Lower leg skin (tissue), 4 donors: Measurements from ENCODE around the gene ZIC1. TPM values are rescaled to one million over a fixed set of nuclear protein-coding genes. Genes with fewer than 3 reads are reported as not detected.

Experiments used
- DNase-seq, 2 donors: peaks; one replicate each; pipeline ENCODE4 v3.0.0-alpha.2; 2019; ENCODE audit warnings: low spot score in 2 of 2
- H3K4me3 ChIP-seq: fragments of 200-600 bp; sonication (generic); 2 replicates; pipeline ENCODE4 v1.5.1; 2017; ENCODE audit warnings: mild to moderate bottlenecking, low read depth; ENCODE audit not compliant: poor library complexity, severe bottlenecking
- POLR2A ChIP-seq, 2 donors: fragments of 450-650 bp; IDR thresholded peaks; one replicate each; pipeline ENCODE4 v1.6.1; 2016 to 2017; ENCODE audit warnings: antibody characterized with exemption in 2 of 2, mild to moderate bottlenecking in 1 of 2, moderate library complexity in 1 of 2
- WGBS, 2 donors: methylation state at CpG; one replicate each; pipeline ENCODE4 v1.1.5; 2018; 5-methylcytosine and 5-hydroxymethylcytosine counted together
- intact Hi-C: fragments of 100-400 bp; cut with DNase I; formaldehyde crosslinking; loops from one replicate; pipeline ENCODE4 v1.15.0; 2023; ENCODE audit warnings: low total_unique reads
- total RNA-seq, 4 donors: library from RNA; depleted of rRNA; stranded (reverse); fragments of >200 nt; gene quantifications; one replicate each; pipeline ENCODE4 v1.1.0, GENCODE V29; 2016
- TF ChIP-seq, protein P1 (sequence below), 3 donors: fragments of 450-650 bp; IDR thresholded peaks; one replicate each; pipeline ENCODE4 v1.5.1; 2016; ENCODE audit warnings: antibody characterized with exemption in 3 of 3, mild to moderate bottlenecking in 3 of 3, moderate library complexity in 2 of 3

Gene ZIC1
- total RNA-seq, 4 donors from 2014 or later = 0.30 to 2.9 (median 1.1) TPM

DNA sequence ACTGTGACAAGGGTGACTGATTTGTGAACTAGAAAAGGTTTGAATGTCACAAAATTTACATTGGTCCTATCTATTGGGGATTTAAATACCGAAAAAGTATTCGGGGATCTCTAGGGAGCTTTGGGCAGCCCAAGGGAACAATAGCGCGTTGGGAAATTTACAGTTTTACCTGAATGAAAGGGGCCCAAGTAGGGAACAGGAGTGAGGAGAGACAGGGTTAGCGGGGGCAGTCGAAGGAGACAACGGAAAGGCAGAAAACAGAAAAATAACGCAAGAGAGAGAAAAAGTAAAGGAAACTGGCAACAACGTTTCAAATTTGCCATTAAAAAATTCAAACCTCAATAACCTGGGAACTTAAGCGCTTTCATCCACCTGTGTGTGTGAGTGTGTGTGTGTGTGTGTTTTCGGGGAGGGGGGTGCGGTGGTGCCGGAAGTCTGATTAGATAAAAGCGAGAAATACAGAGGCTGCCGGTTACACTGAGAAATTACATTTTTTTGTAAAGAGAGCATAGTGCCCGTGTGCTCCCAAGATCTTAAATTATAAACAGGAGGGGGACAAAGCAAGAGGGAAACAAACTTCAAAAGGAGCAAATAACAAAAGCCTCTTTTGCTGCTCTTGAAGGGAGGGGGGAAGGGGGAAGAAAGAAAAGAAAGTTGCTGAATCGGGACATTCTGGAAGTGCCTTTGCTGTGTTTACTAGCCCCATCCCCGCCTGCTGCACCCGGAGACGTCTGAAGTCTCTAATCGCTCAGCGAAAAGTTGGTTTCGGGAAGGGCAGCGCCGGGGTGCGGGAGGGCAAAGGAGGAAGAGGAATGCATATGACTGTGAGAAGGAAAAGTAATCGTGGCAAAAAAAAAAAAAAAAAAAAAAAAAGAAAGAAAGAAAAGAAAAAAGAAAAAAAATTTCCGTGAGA lies 721 bp upstream of the ZIC1 start:
- H3K4me3 ChIP-seq = no peak overlapping the region
- WGBS, 2 donors = 16 to 20% methylated on average over 28 of the region's 28 CpGs
- TF ChIP-seq, protein P1, sequence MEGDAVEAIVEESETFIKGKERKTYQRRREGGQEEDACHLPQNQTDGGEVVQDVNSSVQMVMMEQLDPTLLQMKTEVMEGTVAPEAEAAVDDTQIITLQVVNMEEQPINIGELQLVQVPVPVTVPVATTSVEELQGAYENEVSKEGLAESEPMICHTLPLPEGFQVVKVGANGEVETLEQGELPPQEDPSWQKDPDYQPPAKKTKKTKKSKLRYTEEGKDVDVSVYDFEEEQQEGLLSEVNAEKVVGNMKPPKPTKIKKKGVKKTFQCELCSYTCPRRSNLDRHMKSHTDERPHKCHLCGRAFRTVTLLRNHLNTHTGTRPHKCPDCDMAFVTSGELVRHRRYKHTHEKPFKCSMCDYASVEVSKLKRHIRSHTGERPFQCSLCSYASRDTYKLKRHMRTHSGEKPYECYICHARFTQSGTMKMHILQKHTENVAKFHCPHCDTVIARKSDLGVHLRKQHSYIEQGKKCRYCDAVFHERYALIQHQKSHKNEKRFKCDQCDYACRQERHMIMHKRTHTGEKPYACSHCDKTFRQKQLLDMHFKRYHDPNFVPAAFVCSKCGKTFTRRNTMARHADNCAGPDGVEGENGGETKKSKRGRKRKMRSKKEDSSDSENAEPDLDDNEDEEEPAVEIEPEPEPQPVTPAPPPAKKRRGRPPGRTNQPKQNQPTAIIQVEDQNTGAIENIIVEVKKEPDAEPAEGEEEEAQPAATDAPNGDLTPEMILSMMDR (IDR thresholded peaks at IDR 0.05) = no peak
- no peak for TF ChIP-seq POLR2A (IDR thresholded peaks at IDR 0.05)
- peak in 1 of 2 donors; percentile 85 for DNase-seq
- intact Hi-C loops = no loop called here

DNA sequence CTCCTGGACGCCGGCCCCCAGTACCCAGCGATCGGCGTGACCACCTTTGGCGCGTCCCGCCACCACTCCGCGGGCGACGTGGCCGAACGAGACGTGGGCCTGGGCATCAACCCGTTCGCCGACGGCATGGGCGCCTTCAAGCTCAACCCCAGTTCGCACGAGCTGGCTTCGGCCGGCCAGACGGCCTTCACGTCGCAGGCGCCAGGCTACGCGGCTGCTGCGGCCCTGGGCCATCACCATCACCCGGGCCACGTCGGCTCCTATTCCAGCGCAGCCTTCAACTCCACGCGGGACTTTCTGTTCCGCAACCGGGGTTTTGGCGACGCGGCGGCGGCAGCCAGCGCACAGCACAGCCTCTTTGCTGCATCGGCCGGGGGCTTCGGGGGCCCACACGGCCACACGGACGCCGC lies 956 bp downstream of the ZIC1 start:
- WGBS, 2 donors = 4% methylated on average over 34 to 40 of the region's 52 CpGs
- intact Hi-C loops = no loop called here
- TF ChIP-seq POLR2A (IDR thresholded peaks at IDR 0.05) = no peak
- TF ChIP-seq, protein P1 (IDR thresholded peaks at IDR 0.05) = no peak
- H3K4me3 ChIP-seq = peak overlapping the region; percentile 32
- peak in 1 of 2 donors; percentile 83 for DNase-seq

DNA sequence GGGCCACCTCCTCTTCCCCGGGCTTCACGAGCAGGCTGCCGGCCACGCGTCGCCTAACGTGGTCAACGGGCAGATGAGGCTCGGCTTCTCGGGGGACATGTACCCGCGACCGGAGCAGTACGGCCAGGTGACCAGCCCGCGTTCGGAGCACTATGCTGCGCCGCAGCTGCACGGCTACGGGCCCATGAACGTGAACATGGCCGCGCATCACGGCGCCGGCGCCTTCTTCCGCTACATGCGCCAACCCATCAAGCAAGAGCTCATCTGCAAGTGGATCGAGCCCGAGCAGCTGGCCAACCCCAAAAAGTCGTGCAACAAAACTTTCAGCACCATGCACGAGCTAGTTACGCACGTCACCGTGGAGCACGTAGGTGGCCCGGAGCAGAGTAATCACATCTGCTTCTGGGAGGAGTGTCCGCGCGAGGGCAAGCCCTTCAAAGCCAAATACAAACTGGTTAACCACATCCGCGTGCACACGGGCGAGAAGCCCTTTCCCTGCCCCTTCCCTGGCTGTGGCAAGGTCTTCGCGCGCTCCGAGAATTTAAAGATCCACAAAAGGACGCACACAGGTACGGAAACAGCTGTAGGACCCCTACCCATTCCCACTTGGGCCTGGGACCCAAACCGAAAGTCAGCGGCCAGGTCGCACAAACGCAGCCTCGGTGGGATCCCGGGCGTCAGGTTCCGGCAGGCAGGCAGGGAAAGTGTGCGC lies 1.5 kb downstream of the ZIC1 start:
- peak overlapping the region; percentile 32 for H3K4me3 ChIP-seq
- intact Hi-C loops = no loop called here
- WGBS, 2 donors = 2 to 4% methylated on average over 45 to 53 of the region's 61 CpGs
- peak in 1 of 2 donors; percentile 93 for DNase-seq
- TF ChIP-seq, protein P1 (IDR thresholded peaks at IDR 0.05) = no peak
- no peak for TF ChIP-seq POLR2A (IDR thresholded peaks at IDR 0.05)

DNA sequence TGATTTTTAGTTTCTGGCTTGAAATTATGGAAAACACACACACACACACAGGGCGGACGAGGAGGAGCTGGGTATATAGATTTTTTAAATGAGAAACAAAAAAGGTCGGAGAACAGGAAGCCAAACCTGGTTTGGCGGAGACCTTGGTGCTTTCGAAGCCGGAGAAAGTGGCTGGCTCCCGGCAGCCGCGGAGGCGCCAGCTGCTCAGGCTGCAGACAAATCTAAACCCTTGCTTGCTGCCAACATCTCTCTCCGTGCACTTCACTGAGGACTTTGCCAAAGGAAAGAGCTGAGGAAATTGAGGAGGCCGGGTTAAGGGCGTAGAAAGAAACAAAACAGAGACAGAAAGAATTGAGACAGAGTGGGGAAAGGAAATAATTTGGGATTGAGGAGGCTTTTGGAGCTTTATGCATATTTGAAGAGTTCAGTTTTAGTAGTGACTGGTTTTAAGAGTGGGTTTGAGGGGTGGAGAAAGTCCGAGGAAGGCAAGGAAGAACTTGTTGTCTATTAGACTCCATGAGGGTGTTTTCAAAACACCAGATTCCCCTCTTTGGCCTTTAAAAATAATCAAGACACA lies 2.2 kb downstream of the ZIC1 start:
- H3K4me3 ChIP-seq = peak overlapping the region; percentile 32
- intact Hi-C loops = no loop called here
- 1 to 4% methylated on average over 14 of the region's 14 CpGs for WGBS, 2 donors
- TF ChIP-seq, protein P1 (IDR thresholded peaks at IDR 0.05) = no peak
- TF ChIP-seq POLR2A (IDR thresholded peaks at IDR 0.05) = no peak
- DNase-seq = peak in 1 of 2 donors; percentile 82

DNA sequence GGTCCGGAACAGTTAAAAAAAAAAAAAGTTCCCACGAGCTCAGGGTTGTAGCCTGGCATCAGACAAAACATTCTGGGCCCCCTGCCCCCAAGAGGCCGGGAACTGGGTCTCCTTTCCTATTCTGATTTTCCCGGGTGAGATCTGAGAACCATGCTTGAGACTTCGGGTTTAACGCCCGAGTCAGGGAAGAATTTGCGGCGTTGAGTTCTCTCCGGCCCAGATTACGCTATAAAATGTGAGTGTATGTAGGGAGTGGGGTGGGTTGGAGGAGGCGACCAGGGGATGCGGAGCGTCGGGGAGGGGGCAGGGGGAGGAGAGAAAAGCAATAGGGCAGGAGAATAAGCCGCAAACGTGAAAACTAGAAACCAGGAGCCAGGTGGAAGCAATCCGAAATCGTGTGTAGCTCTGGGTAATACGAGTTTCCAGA lies 2.7 kb downstream of the ZIC1 start:
- DNase-seq = peak in 1 of 2 donors; percentile 66
- intact Hi-C loops = no loop called here
- no peak overlapping the region for H3K4me3 ChIP-seq
- TF ChIP-seq POLR2A (IDR thresholded peaks at IDR 0.05) = no peak
- TF ChIP-seq, protein P1 (IDR thresholded peaks at IDR 0.05) = no peak
- WGBS, 2 donors = 9 to 12% methylated on average over 20 of the region's 20 CpGs
